ENCODE measurements around the gene MT1X. TPM values are rescaled to one million over a fixed set of nuclear protein-coding genes. Genes with fewer than 3 reads are reported as not detected.
"Not testable (repeated sequence)": the region's sequence is repeated elsewhere in the genome, so short reads cannot be mapped to it uniquely, and the experiment has no call there.

Gene MT1X
- total RNA-seq, 1 experiment from 2014 or later: 74.3 TPM

GRCh38 chr16:56673921-56674320 is 8.3 kb upstream of the MT1X start:
- intact Hi-C loops (cut with micrococcal nuclease; ENCODE audit: unreplicated experiment): loop anchor here (1.0 kb wide), 1 partner anchor 28 kb away; no protein-coding TSS in a partner anchor
- H3K27me3 ChIP-seq (replicated peaks; ENCODE audit: insufficient read depth, low read depth, low read length, poor library complexity): peaks cover 12% of the 10 kb centered on the region
- no TSS peak for BruUV-seq (replicated peaks)

GRCh38 chr16:56674570-56674969 is 7.7 kb upstream of the MT1X start:
- H3K27me3 ChIP-seq (replicated peaks; ENCODE audit: insufficient read depth, low read depth, low read length, poor library complexity); H3K36me3 ChIP-seq (ENCODE audit: insufficient read depth, low read length, poor library complexity, severe bottlenecking); H3K9me3 ChIP-seq (ENCODE audit: low read depth, low read length, poor library complexity, severe bottlenecking); H3K27ac ChIP-seq (ENCODE audit: low read depth, low read length, poor library complexity, severe bottlenecking); H3K4me3 ChIP-seq (ENCODE audit: low read depth, low read length, poor library complexity, severe bottlenecking); H3K4me1 ChIP-seq (ENCODE audit: insufficient read depth, low read length, poor library complexity, severe bottlenecking); BruUV-seq (replicated peaks); POLR2A ChIA-PET (ENCODE audit: low non-redundant PET); DNase-seq (ENCODE audit: low spot score): not testable (repeated sequence)
- CTCF ChIA-PET: interaction anchor here (1.1 kb wide), 1 partner anchor 27 kb away, joined by 7 read pairs; no protein-coding TSS in a partner anchor
- intact Hi-C loops (cut with micrococcal nuclease; ENCODE audit: unreplicated experiment): loop anchor here (1.0 kb wide), 1 partner anchor 28 kb away; no protein-coding TSS in a partner anchor

More at GRCh38 chr16:56673921-56674320, 8.3 kb upstream of the MT1X start:
- TF ChIP-seq CTCF (conservative IDR thresholded peaks at IDR 0.05; ENCODE audit: low read depth, low read length) (peak; percentile 56), EZH2 (IDR thresholded peaks at IDR 0.05; ENCODE audit: borderline replicate concordance, low read depth, low read length, poor library complexity, severe bottlenecking) (no peak)
- H3K4me3 ChIP-seq (ENCODE audit: low read depth, low read length, poor library complexity, severe bottlenecking): no peak overlapping the region
- H3K4me1 ChIP-seq (ENCODE audit: insufficient read depth, low read length, poor library complexity, severe bottlenecking): no peaks in the 10 kb centered on the region
- no peaks in the 10 kb centered on the region for H3K9me3 ChIP-seq (ENCODE audit: low read depth, low read length, poor library complexity, severe bottlenecking)
- ChIA-PET CTCF (interaction anchor here (0.7 to 1.1 kb wide), 2 partner anchors 9 to 28 kb away, joined by 3 to 7 read pairs; no protein-coding TSS in a partner anchor), POLR2A (ENCODE audit: low non-redundant PET) (no interaction called here)
- H3K27ac ChIP-seq (ENCODE audit: low read depth, low read length, poor library complexity, severe bottlenecking): no peak overlapping the region
- no peaks in the 10 kb centered on the region for H3K36me3 ChIP-seq (ENCODE audit: insufficient read depth, low read length, poor library complexity, severe bottlenecking)
- no peak for DNase-seq (ENCODE audit: low spot score)

GRCh38 chr16:56675685-56676210 is 6.5 kb upstream of the MT1X start:
- no peak for DNase-seq (ENCODE audit: low spot score)
- POLR2A ChIA-PET (ENCODE audit: low non-redundant PET): no interaction called here
- Histone ChIP-seq H3K27ac (ENCODE audit: low read depth, low read length, poor library complexity, severe bottlenecking) (no peak overlapping the region), H3K4me1 (ENCODE audit: insufficient read depth, low read length, poor library complexity, severe bottlenecking) (no peaks in the 10 kb centered on the region), H3K4me3 (ENCODE audit: low read depth, low read length, poor library complexity, severe bottlenecking) (no peak overlapping the region), H3K36me3 (ENCODE audit: insufficient read depth, low read length, poor library complexity, severe bottlenecking) (no peaks in the 10 kb centered on the region), H3K9me3 (ENCODE audit: low read depth, low read length, poor library complexity, severe bottlenecking) (no peaks in the 10 kb centered on the region), H3K27me3 (replicated peaks; ENCODE audit: insufficient read depth, low read depth, low read length, poor library complexity) (no peaks in the 10 kb centered on the region)
- no peak for TF ChIP-seq CTCF (conservative IDR thresholded peaks at IDR 0.05; ENCODE audit: low read depth, low read length)
- no peak for TF ChIP-seq EZH2 (IDR thresholded peaks at IDR 0.05; ENCODE audit: borderline replicate concordance, low read depth, low read length, poor library complexity, severe bottlenecking)
- BruUV-seq (replicated peaks): no TSS peak
- CTCF ChIA-PET: no interaction called here
- intact Hi-C loops (cut with micrococcal nuclease; ENCODE audit: unreplicated experiment): no loop called here

- intact Hi-C loops (cut with micrococcal nuclease; ENCODE audit: unreplicated experiment): no loop called here
- TF ChIP-seq CTCF (conservative IDR thresholded peaks at IDR 0.05; ENCODE audit: low read depth, low read length) (no peak), EZH2 (IDR thresholded peaks at IDR 0.05; ENCODE audit: borderline replicate concordance, low read depth, low read length, poor library complexity, severe bottlenecking) (no peak)
- no peak for DNase-seq (ENCODE audit: low spot score)
- POLR2A ChIA-PET (ENCODE audit: low non-redundant PET): no interaction called here
- Histone ChIP-seq H3K27me3 (replicated peaks; ENCODE audit: insufficient read depth, low read depth, low read length, poor library complexity) (no peaks in the 10 kb centered on the region), H3K9me3 (ENCODE audit: low read depth, low read length, poor library complexity, severe bottlenecking) (no peaks in the 10 kb centered on the region), H3K27ac (ENCODE audit: low read depth, low read length, poor library complexity, severe bottlenecking) (no peak overlapping the region), H3K4me3 (ENCODE audit: low read depth, low read length, poor library complexity, severe bottlenecking) (no peak overlapping the region), H3K36me3 (ENCODE audit: insufficient read depth, low read length, poor library complexity, severe bottlenecking) (no peaks in the 10 kb centered on the region), H3K4me1 (ENCODE audit: insufficient read depth, low read length, poor library complexity, severe bottlenecking) (no peaks in the 10 kb centered on the region)
- CTCF ChIA-PET: no interaction called here
- no TSS peak for BruUV-seq (replicated peaks)
Observed at GRCh38 chr16:56677474-56677873, 4.8 kb upstream of the MT1X start.
